Skin epidermis (tissue), 12 donors: Measurements from ENCODE around the gene MARCOL.
A peak's percentile ranks its signal among the peaks of the same experiment; 100 is the strongest.

Experiments used
- H3K27ac ChIP-seq, 21 experiments: fragments of 200-600 bp; sonication (generic) in 11 of 21; one replicate each; pipeline ENCODE4 v1.5.0; 2020; ENCODE audit warnings: mild to moderate bottlenecking in 3 of 21, inconsistent platforms in 2 of 21, moderate library complexity in 2 of 21
- H3K4me3 ChIP-seq, 7 experiments: fragments of 200-600 bp; sonication (generic) in 2 of 7; one replicate each; pipeline ENCODE4 v1.5.0; 2020; ENCODE audit warnings: inconsistent platforms in 2 of 7, mild to moderate bottlenecking in 2 of 7, moderate library complexity in 1 of 7

MARCOL gene, protein sequence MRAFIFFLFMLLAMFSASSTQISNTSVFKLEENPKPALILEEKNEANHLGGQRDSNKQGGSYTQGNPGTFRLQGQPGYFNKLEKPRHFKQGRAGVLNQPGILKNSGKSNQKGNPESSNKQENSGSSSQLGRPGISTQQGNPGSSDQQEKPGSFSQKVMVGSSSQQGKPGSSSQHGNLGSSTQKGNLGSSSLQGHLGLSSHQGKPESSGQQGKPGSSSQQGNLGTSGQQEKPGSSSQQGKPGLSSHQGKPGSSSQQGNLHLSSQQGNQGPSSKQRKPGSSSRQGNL

GRCh38 chr5:148238418-148238794, at the start of gene MARCOL:
Gene MARCOL (plus strand): TSS chr5:148238525. CDS start chr5:148238598, 73 bp downstream.
- Histone ChIP-seq H3K27ac (no peak within 1 kb of the TSS), H3K4me3 (no peak within 1 kb of the TSS)

- H3K4me3 ChIP-seq, result no peak overlapping the region
- no peak overlapping the region for H3K27ac ChIP-seq
Measured at GRCh38 chr5:148191010-148191409, 47.3 kb upstream of the MARCOL start.

DNA sequence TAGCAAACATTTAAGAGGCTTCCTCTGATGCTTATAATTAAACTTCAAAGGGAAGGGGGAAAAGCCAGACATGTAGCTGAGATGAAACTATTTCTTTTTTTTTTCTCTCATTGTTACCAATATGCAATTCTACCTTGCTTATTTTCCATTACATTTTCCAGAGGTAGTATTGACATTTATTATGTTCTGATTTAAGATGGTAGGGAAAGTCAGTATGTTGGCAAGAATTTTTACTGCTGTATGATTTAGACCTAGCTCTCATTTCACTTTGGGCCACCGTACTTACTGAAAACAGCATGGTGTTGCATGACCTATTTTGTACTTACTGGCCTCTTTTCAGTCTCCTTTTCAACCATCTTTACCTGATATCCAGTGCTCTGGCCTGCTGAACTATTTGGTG, 45.1 kb upstream of the MARCOL start:
- H3K27ac ChIP-seq, result no peak overlapping the region

GRCh38 chr5:148201151-148201550, 37.2 kb upstream of the MARCOL start:
- no peak overlapping the region for H3K27ac ChIP-seq
- no peak overlapping the region for H3K4me3 ChIP-seq

More for the DNA sequence above, 45.1 kb upstream of the MARCOL start:
- no peak overlapping the region for H3K4me3 ChIP-seq

DNA sequence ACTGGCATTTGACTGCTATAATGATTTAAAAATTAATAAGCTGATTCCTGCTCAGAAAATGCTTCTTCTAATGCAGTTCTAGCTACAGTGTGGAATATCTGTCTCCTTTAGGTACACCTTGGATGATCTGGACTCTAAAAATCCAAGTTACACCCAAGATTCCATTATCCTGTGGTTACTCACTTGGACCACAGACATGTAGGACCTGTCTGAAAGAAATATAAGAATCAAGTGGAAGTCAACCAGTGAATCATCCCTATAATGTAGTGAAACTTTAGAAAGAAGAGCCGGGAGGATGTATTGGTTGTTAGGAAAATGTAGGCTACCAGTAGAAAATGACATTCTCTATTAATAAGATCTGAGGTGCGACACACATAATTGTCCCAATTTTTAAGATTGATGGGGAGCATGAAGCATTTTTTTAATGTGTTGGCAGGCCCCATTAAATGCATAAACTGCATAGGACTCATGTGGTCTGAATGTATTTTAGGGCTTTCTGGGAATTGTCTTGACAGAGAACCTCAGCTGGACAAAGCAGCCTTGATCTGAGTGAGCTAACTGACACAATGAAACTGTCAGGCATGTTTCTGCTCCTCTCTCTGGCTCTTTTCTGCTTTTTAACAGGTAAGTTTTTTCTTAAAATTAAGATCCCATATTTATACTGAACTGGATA, 35.7 kb upstream of the MARCOL start, which contains the start of gene SPINK6:
SPINK6 (plus strand) TSS at position 512 of the 673 bp plus-strand sequence; CDS start at position 567, 55 bp downstream.
- Histone ChIP-seq H3K27ac (no peak within 1 kb of the TSS), H3K4me3 (no peak within 1 kb of the TSS)

GRCh38 chr5:148205044-148205806, 33.1 kb upstream of the MARCOL start:
- Histone ChIP-seq H3K4me3 (no peak overlapping the region), H3K27ac (peak overlapping the region in 1 of 21 experiments; percentile 17)

DNA sequence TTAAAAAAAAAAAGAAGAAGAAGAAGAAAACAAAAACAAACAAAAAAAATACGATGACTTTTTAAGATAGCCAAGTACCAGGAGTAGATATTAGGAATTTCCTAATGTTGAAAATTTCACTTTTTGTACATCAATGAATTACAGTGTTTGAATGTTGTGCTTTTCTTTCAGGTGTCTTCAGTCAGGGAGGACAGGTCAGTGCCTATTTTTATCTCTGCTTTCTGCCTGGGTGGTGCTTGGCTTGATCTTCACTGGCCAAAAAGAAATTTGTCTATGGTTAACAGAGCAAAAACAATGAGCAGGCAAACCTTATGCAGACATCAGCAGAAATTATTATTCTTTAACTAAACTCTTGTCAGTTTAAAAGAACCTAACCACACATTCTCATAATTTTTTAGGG, 32.5 kb upstream of the MARCOL start:
- Histone ChIP-seq H3K4me3 (no peak overlapping the region), H3K27ac (peak overlapping the region in 1 of 21 experiments; percentile 17)

GRCh38 chr5:148206620-148207019, 31.7 kb upstream of the MARCOL start:
- H3K27ac ChIP-seq, result no peak overlapping the region
- H3K4me3 ChIP-seq, result no peak overlapping the region

- Histone ChIP-seq H3K27ac (no peak overlapping the region), H3K4me3 (no peak overlapping the region)
Measured at GRCh38 chr5:148208226-148208625, 30.1 kb upstream of the MARCOL start.

DNA sequence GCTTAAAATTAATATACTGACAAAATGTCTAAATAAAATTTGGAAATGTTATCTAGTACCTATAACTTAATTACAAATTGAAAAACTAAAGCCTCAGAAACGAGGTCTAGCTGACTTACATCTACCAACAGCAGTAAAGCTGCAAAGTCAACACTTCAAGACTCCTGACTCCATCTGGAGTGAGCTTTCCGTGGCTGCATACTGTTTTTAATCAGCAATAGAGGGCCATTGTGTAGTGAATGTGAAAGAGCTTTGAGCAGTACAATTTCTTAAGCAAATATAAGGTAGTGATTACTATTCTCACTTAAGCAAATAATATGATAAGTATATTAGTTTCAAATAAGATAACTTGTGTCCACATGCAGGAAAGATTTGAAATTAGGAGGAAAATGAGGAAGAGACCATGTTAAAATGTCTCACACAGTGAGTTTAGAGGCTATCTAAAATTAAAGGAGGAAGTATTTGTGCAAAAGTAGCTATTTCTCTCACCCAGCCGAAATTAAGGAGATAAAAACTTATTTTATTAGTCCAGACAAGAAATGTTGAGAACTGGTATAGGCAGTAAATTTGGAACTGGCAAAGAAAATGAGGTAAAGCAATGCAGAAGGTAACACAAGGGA, 29.1 kb upstream of the MARCOL start:
- Histone ChIP-seq H3K27ac (peak overlapping the region in 1 of 21 experiments; percentile 60), H3K4me3 (no peak overlapping the region)

DNA sequence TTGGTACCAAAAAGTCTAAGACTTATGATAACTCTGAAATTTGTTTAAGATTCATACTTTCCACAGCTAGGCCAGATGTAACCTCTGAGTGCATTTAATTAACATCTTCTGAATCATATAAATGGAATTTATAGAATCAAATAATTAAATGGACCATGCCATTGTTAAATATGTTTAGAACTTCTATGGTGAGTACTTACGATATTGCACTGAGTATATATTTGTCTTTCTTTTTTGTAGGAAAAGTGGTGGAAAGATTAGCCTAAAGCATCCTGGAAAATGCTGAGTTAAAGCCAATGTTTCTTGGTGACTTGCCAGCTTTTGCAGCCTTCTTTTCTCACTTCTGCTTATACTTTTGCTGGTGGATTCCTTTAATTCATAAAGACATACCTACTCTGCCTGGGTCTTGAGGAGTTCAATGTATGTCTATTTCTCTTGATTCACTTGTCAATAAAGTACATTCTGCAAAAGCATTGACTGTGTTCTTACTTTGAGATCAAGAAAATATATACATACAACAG, 23.6 kb upstream of the MARCOL start:
- Histone ChIP-seq H3K27ac (no peak overlapping the region), H3K4me3 (no peak overlapping the region)

GRCh38 chr5:148221508-148221907, 16.8 kb upstream of the MARCOL start:
- no peak overlapping the region for H3K4me3 ChIP-seq
- no peak overlapping the region for H3K27ac ChIP-seq

DNA sequence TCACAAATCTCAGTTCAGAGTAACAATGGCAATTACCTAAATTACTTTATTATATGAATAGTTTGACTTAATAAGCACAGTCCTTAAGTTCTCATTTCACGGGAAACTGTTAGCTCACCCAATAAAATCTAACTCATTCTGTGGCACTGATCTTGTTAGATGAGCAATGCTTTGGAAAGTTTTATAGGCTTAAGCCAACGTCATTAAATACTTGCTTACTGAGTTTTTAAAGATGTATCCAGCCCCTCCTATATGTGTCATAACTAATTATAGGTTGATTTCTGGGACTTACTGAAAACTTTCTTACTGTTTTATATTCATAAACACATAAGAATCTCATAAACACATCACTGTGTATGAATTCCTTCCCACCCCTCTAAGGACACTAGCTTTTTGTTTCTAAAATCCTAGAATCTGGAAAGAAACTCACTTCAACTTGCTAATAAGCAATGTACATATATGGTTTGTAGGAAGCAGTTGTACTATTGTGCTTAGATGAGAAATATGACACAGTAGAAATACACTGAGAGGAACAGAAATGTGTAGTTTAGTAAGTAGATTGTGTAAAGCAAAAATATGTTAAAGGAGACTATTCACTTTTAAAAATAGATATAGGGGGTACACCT, 14.1 kb upstream of the MARCOL start:
- Histone ChIP-seq H3K4me3 (no peak overlapping the region), H3K27ac (no peak overlapping the region)

DNA sequence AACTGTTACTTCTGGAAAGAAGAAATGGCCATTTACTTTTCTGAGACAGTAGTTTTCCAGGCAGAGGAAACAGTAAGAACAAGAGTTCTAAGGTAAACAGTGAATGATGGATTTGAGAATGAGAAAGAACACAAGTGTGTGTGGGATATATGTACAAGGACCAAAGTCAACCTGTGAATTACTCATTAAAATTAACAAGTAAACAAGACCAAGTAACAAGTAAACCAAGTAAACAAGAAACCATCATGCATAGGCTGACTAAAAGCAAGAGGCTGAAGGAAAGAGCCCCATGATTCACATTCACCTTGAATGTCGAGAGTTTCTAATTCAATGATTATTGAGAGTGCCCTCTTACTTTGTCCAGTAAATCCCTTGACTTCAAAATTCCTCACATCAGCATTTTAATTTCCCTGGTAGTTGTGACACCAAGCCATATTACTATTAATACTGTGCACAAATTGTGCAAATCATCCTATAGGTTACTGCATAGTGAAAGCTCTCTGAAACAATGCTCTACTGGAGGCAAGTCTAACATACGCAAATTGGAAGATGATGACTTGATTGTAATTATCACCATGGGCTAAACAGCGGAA, 9.8 kb upstream of the MARCOL start:
- Histone ChIP-seq H3K27ac (no peak overlapping the region), H3K4me3 (no peak overlapping the region)

GRCh38 chr5:148229840-148230239, 8.5 kb upstream of the MARCOL start:
- H3K27ac ChIP-seq, result no peak overlapping the region
- H3K4me3 ChIP-seq, result peak overlapping the region in 2 of 7 experiments; percentile 18 to 21

GRCh38 chr5:148230240-148230639, 8.1 kb upstream of the MARCOL start:
- peak overlapping the region in 1 of 21 experiments; percentile 47 for H3K27ac ChIP-seq
- H3K4me3 ChIP-seq, result peak overlapping the region in 2 of 7 experiments; percentile 18 to 21

DNA sequence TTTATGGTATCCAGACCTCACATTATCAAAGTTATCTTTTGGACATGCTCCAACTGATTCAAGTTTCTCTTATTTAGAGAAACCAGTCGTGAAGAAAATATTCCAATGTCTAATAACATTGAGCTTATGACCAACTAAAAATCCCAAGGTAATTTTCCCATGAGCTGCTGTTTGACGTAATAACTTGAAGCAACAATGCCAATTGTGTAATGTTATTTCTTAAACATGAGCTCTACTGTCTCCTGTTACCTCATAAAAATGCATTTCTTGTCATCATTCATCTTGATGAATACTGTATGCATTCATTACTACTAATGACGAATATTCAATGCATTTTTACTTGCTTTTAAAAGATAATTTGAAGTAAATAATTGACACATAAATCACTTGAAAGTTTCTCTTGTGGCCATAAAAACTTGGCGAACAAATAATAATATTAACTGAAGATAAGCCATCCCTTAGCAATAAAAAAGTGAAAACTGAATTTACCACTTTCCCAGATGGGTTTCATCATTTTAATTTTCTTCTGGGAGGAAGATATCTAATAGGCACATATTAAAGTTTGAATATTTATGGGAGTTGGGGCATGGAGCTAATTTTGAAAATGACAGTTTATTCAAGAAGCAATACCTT, 424 bp upstream of the MARCOL start:
- Histone ChIP-seq H3K4me3 (no peak overlapping the region), H3K27ac (no peak overlapping the region)

GRCh38 chr5:148248894-148249293, 10.6 kb downstream of the MARCOL start:
- Histone ChIP-seq H3K4me3 (no peak overlapping the region), H3K27ac (no peak overlapping the region)

DNA sequence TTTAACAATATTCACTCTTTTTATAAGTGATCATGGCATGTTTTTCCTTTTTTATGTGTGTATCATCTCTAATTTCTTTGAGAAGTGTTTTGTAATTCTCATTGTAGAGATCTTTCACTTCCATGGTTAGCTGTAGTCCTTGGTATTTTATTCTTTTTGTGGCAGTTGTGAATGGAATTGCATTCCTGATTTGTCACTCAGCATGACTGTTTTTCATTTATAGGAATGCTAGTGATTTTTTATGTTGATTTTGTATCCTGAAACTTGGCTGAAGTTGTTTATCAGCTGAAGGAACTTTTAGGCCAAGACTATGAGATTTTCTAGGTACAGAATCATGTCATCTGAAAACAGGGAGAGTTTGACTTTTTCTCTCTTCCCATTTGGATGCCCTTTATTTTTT, 17.1 kb downstream of the MARCOL start:
- Histone ChIP-seq H3K4me3 (no peak overlapping the region), H3K27ac (no peak overlapping the region)
